HEK293 (cell line): ENCODE data around the gene CFL1.

Source experiments
- CTCF ChIA-PET: fragments of 350-600 bp; formaldehyde crosslinking; extraction: SDS; loops from one replicate; lab custom pipeline; 2021; ENCODE audit warnings: antibody characterized with exemption; lab: Yijun Ruan, JAX
- POLR2A ChIA-PET: fragments of 300-600 bp; formaldehyde crosslinking; extraction: SDS; loops from one replicate; lab custom pipeline; 2020; ENCODE audit warnings: antibody characterized with exemption, inconsistent platforms; lab: Yijun Ruan, JAX
- H3K27ac ChIP-seq: fragments of 200-500 bp; sonication (Bioruptor generic); 2 replicates; pipeline ENCODE4 v1.5.1; 2014; ENCODE audit warnings: low read depth, low read length, control low read depth, inconsistent platforms; ENCODE audit errors: extremely low read depth
- H3K36me3 ChIP-seq, 2 experiments: fragments of 200-500 bp in 1 of 2; sonication (Bioruptor generic) in 1 of 2; 1 replicate in 1 of 2; 2 replicates in 1 of 2; pipeline ENCODE4 v1.5.1; 2014 to 2017; ENCODE audit warnings: inconsistent platforms in 2 of 2, low read length in 2 of 2; ENCODE audit not compliant: control insufficient read depth in 2 of 2, insufficient read depth in 1 of 2
- H3K4me1 ChIP-seq: fragments of 200-500 bp; sonication (Bioruptor generic); 2 replicates; pipeline ENCODE4 v1.5.1; 2014; ENCODE audit warnings: mild to moderate bottlenecking, low read length, inconsistent platforms; ENCODE audit not compliant: control insufficient read depth, insufficient read depth
- H3K4me3 ChIP-seq: 2 replicates; pipeline ENCODE4 v1.5.1; 2011; ENCODE audit warnings: low read depth, mild to moderate bottlenecking, control low read depth, low read length, moderate library complexity
- H3K9me3 ChIP-seq: fragments of 200-500 bp; sonication (Bioruptor generic); 2 replicates; pipeline ENCODE4 v1.5.1; 2014; ENCODE audit warnings: low read depth, low read length, inconsistent platforms; ENCODE audit not compliant: control insufficient read depth, insufficient read depth
- GFI1B ChIP-seq: fragments of 450-650 bp; formaldehyde crosslinking; IDR thresholded peaks from 2 replicates; pipeline ENCODE4 v1.5.1; 2016; ENCODE audit warnings: missing biosample characterization, missing genetic modification characterization
- GLI4 ChIP-seq: fragments of 450-650 bp; formaldehyde crosslinking; IDR thresholded peaks from 2 replicates; pipeline ENCODE4 v1.5.1; 2016; ENCODE audit warnings: missing biosample characterization, missing genetic modification characterization
- GLIS2 ChIP-seq: fragments of 450-650 bp; formaldehyde crosslinking; IDR thresholded peaks from 2 replicates; pipeline ENCODE4 v1.5.1; 2016; ENCODE audit warnings: missing biosample characterization, missing genetic modification characterization
- KLF9 ChIP-seq: fragments of 450-650 bp; formaldehyde crosslinking; IDR thresholded peaks from 2 replicates; pipeline ENCODE4 v1.5.1; 2016; ENCODE audit warnings: missing biosample characterization, missing genetic modification characterization, low read depth
- MYNN ChIP-seq: fragments of 450-650 bp; formaldehyde crosslinking; IDR thresholded peaks from 2 replicates; pipeline ENCODE4 v1.5.1; 2016; ENCODE audit warnings: missing biosample characterization, missing genetic modification characterization, borderline replicate concordance
- ZBTB11 ChIP-seq: fragments of 450-650 bp; formaldehyde crosslinking; conservative IDR thresholded peaks from 2 replicates; pipeline ENCODE4 v1.5.1; 2016; ENCODE audit warnings: low read depth, missing biosample characterization, missing genetic modification characterization
- ZBTB49 ChIP-seq: fragments of 450-650 bp; formaldehyde crosslinking; IDR thresholded peaks from 2 replicates; pipeline ENCODE4 v1.5.1; 2016; ENCODE audit warnings: missing biosample characterization, missing genetic modification characterization, low read depth
- ZFHX2 ChIP-seq: fragments of 450-650 bp; formaldehyde crosslinking; conservative IDR thresholded peaks from 2 replicates; pipeline ENCODE4 v1.5.1; 2016; ENCODE audit warnings: missing biosample characterization, missing genetic modification characterization
- ZFP69B ChIP-seq: fragments of 450-650 bp; formaldehyde crosslinking; IDR thresholded peaks from 2 replicates; pipeline ENCODE4 v1.5.1; 2016; ENCODE audit warnings: missing biosample characterization, missing genetic modification characterization
- ZNF19 ChIP-seq: fragments of 450-650 bp; formaldehyde crosslinking; IDR thresholded peaks from 2 replicates; pipeline ENCODE4; 2016; ENCODE audit warnings: missing biosample characterization, missing genetic modification characterization, low read depth
- ZNF324 ChIP-seq: fragments of 450-650 bp; formaldehyde crosslinking; IDR thresholded peaks from 2 replicates; pipeline ENCODE4 v1.5.1; 2016; ENCODE audit warnings: missing biosample characterization, missing genetic modification characterization
- ZNF426 ChIP-seq: fragments of 450-650 bp; formaldehyde crosslinking; IDR thresholded peaks from 2 replicates; pipeline ENCODE4 v1.5.1; 2017; ENCODE audit warnings: missing biosample characterization, missing genetic modification characterization, mild to moderate bottlenecking, inconsistent platforms, moderate library complexity
- ZNF513 ChIP-seq: fragments of 450-650 bp; IDR thresholded peaks from 2 replicates; pipeline ENCODE4 v1.5.1; 2018; ENCODE audit warnings: missing biosample characterization, missing genetic modification characterization
- ZNF529 ChIP-seq: fragments of 450-650 bp; formaldehyde crosslinking; IDR thresholded peaks from 2 replicates; pipeline ENCODE4 v1.5.1; 2017; ENCODE audit warnings: missing genetic modification characterization, missing biosample characterization; ENCODE audit not compliant: insufficient replicate concordance
- ZNF544 ChIP-seq: fragments of 450-650 bp; formaldehyde crosslinking; IDR thresholded peaks from 2 replicates; pipeline ENCODE4 v1.5.0; 2017; ENCODE audit warnings: missing biosample characterization, missing genetic modification characterization
- ZNF585B ChIP-seq: fragments of 450-650 bp; formaldehyde crosslinking; IDR thresholded peaks from 2 replicates; pipeline ENCODE4 v1.5.1; 2016; ENCODE audit warnings: missing biosample characterization, missing genetic modification characterization
- ZNF600 ChIP-seq: fragments of 450-650 bp; formaldehyde crosslinking; IDR thresholded peaks from 2 replicates; pipeline ENCODE4 v1.5.1; 2016; ENCODE audit warnings: missing biosample characterization, missing genetic modification characterization
- ZNF785 ChIP-seq: fragments of 450-650 bp; formaldehyde crosslinking; IDR thresholded peaks from 2 replicates; pipeline ENCODE4 v1.5.1; 2016; ENCODE audit warnings: missing biosample characterization, missing genetic modification characterization
- ZSCAN23 ChIP-seq: fragments of 450-650 bp; formaldehyde crosslinking; IDR thresholded peaks from 2 replicates; pipeline ENCODE4 v1.5.1; 2016; ENCODE audit warnings: missing biosample characterization, missing genetic modification characterization
- TF ChIP-seq, protein P1 (sequence below): fragments of 450-650 bp; formaldehyde crosslinking; IDR thresholded peaks from 2 replicates; pipeline ENCODE4 v1.5.1; 2016; ENCODE audit warnings: missing biosample characterization, missing genetic modification characterization

The CFL1 gene

DNA sequence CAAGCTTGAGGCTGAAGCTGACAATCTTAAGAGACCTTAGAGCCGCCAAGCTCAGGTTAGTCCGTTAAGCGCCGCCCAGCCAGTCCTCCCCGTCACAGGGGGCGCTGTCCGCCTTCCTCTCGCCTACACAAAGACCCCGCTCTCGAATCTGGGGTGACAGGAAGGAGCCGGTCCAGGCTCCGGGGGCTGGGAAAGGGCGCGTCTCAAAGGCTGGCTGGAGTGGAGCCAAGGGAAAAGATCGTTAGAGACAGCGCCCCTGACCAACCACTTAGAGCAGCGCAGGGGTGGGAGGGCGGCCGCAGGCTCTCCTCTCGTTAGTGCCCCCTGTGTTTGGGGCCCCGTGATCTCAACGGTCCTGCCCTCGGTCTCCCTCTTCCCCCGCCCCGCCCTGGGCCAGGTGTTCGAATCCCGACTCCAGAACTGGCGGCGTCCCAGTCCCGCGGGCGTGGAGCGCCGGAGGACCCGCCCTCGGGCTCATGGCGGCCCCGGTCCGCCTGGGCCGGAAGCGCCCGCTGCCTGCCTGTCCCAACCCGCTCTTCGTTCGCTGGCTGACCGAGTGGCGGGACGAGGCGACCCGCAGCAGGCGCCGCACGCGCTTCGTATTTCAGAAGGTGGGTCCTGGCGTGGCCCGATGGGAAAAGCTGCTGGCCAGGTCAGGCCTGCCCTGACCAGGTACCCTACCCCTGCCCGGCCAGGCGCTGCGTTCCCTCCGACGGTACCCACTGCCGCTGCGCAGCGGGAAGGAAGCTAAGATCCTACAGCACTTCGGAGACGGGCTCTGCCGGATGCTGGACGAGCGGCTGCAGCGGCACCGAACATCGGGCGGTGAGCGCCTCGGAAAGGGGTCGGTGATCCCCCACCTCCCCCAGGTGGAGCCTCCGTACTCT lies 2.5 kb upstream of the CFL1 start, which contains the start of gene MUS81 (continued):
- TF ChIP-seq ZFP69B (tag by site-specific recombination) (0 out of 2 replicates have a peak, but pooled peaks have one; percentile 23), ZNF529 (no peak), GFI1B (tag by site-specific recombination) (no peak), ZNF426 (tag by site-specific recombination) (no peak), ZNF513 (tag by site-specific recombination) (0 out of 2 replicates have a peak, but pooled peaks have one; percentile 22), ZSCAN23 (tag by site-specific recombination) (no peak), ZNF324 (peak; percentile 67), ZNF19 (tag by site-specific recombination) (no peak)

DNA sequence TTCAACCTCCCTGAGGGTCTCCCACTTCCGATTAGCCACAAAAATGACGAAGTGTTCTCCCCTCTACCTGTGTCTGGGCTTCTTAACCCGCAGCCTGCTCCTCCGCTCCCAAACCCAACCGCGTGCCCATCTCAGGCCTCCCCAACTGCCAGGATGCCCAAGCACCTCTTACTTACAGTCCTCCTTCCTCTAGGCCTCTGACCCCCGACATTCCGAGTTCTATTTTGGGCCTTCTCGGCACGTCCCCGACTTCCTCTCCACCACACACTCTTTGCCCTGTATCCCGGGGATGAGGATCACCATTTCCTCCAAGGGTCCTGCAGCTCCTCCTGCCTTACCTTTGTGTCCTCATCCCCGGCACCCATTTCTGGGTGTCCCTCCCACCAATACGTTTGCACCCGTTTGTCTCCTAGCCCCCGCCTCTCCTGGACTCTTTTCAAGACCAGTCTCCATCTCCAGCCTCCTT lies 1.9 kb upstream of the CFL1 start:
- Histone ChIP-seq H3K9me3 (no peaks in the 10 kb centered on the region), H3K27ac (peak overlapping the region; percentile 92), H3K36me3 (peaks cover 0 to 54% of the 10 kb centered on the region in 2 experiments; a peak in 1 of 3 replicates), H3K4me3 (peak overlapping the region; percentile 94), H3K4me1 (peaks cover 4% of the 10 kb centered on the region; the same call in 1 of the 2 replicates)
- ChIA-PET POLR2A (interaction anchor here (0.6 to 6.5 kb wide), 28 partner anchors 9 to 1009 kb away, joined by 3 to 121 read pairs (median 5); partner anchors contain the start of genes BANF1, CCDC85B, EIF1AD and FIBP), CTCF (interaction anchor here (0.6 to 6.3 kb wide), 41 partner anchors 8 to 245 kb away, joined by 3 to 118 read pairs (median 4); partner anchors contain the start of genes CCDC85B, FIBP, KAT5 and TSGA10IP)
- TF ChIP-seq MYNN (tag by site-specific recombination) (0 out of 2 replicates have a peak, but pooled peaks have one; percentile 41), ZNF544 (tag by site-specific recombination) (no peak), ZNF600 (tag by site-specific recombination) (peak; percentile 58), ZNF585B (no peak), GLI4 (tag by site-specific recombination) (peak; percentile 12; the same call in 1 of the 2 replicates), ZNF785 (no peak), ZBTB49 (0 out of 2 replicates have a peak, but pooled peaks have one; percentile 8)

- Histone ChIP-seq H3K4me3 (peak overlapping the region; percentile 94), H3K4me1 (peaks cover 4% of the 10 kb centered on the region; the same call in 1 of the 2 replicates), H3K27ac (peak overlapping the region; percentile 92), H3K36me3 (peaks cover 0 to 54% of the 10 kb centered on the region in 2 experiments; a peak in 1 of 3 replicates), H3K9me3 (no peaks in the 10 kb centered on the region)
- ChIA-PET POLR2A (interaction anchor here (0.6 to 6.5 kb wide), 27 partner anchors 9 to 1009 kb away, joined by 3 to 121 read pairs (median 5); partner anchors contain the start of genes BANF1, CCDC85B, EIF1AD and FIBP), CTCF (interaction anchor here (0.6 to 6.3 kb wide), 34 partner anchors 8 to 244 kb away, joined by 3 to 118 read pairs (median 5); partner anchors contain the start of genes CCDC85B, FIBP and KAT5)
- TF ChIP-seq ZFHX2 (tag by site-specific recombination) (peak; percentile 64; the same call in 1 of the 2 replicates), ZBTB11 (tag by site-specific recombination) (peak; percentile 59), KLF9 (tag by site-specific recombination) (0 out of 2 replicates have a peak, but pooled peaks have one; percentile 13), GLIS2 (tag by site-specific recombination) (peak; percentile 67)
- TF ChIP-seq, protein P1, sequence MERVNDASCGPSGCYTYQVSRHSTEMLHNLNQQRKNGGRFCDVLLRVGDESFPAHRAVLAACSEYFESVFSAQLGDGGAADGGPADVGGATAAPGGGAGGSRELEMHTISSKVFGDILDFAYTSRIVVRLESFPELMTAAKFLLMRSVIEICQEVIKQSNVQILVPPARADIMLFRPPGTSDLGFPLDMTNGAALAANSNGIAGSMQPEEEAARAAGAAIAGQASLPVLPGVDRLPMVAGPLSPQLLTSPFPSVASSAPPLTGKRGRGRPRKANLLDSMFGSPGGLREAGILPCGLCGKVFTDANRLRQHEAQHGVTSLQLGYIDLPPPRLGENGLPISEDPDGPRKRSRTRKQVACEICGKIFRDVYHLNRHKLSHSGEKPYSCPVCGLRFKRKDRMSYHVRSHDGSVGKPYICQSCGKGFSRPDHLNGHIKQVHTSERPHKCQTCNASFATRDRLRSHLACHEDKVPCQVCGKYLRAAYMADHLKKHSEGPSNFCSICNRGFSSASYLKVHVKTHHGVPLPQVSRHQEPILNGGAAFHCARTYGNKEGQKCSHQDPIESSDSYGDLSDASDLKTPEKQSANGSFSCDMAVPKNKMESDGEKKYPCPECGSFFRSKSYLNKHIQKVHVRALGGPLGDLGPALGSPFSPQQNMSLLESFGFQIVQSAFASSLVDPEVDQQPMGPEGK (tag by site-specific recombination), result peak; percentile 69
These were observed 1.3 kb upstream of the CFL1 start for GRCh38 chr11:65859095-65859811.
